Vagina (tissue), 2 donors: ENCODE results near the gene RPAP2.

ENCODE experiments used
- POLR2A ChIP-seq, 2 donors: fragments of 450-650 bp; IDR thresholded peaks; one replicate each; pipeline ENCODE4 v1.6.1; 2017; ENCODE audit warnings: antibody characterized with exemption in 2 of 2, mild to moderate bottlenecking in 2 of 2, moderate library complexity in 2 of 2
- POLR2AphosphoS5 ChIP-seq, 2 donors: sonication (generic); formaldehyde crosslinking; IDR thresholded peaks; one replicate each; pipeline ENCODE4 v1.9.0; 2017; ENCODE audit warnings: antibody characterized with exemption in 2 of 2, mild to moderate bottlenecking in 2 of 2, low read depth in 1 of 2; ENCODE audit not compliant: insufficient read depth in 1 of 2
- TF ChIP-seq, protein P1 (sequence below), 3 experiments: fragments of 450-650 bp in 2 of 3; fragments of 200-600 bp in 1 of 3; sonication (generic) in 1 of 3; IDR thresholded peaks; one replicate each; pipeline ENCODE4 v1.5.1; 2017 to 2019; ENCODE audit warnings: antibody characterized with exemption in 3 of 3, mild to moderate bottlenecking in 2 of 3, moderate library complexity in 2 of 3

DNA sequence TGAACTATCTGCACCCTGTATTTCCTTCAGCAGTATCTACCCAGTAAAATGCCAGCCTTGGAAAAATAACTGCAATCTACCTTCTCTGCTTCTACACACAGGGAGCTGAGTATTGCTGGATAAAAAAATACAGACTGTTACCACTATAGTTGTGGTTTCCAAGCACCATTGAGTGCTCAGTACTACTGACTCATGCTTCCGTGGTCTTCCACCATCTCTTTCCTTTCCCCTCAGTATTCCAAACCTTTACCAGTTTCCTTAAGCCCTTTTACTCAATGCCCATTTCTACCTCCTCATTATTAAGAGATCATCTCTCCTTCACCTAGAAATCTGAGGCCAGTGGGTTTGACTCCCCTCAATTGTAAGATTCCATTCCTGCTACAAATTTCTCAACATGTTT is 23.9 kb upstream of the RPAP2 start:
- TF ChIP-seq, protein P1, sequence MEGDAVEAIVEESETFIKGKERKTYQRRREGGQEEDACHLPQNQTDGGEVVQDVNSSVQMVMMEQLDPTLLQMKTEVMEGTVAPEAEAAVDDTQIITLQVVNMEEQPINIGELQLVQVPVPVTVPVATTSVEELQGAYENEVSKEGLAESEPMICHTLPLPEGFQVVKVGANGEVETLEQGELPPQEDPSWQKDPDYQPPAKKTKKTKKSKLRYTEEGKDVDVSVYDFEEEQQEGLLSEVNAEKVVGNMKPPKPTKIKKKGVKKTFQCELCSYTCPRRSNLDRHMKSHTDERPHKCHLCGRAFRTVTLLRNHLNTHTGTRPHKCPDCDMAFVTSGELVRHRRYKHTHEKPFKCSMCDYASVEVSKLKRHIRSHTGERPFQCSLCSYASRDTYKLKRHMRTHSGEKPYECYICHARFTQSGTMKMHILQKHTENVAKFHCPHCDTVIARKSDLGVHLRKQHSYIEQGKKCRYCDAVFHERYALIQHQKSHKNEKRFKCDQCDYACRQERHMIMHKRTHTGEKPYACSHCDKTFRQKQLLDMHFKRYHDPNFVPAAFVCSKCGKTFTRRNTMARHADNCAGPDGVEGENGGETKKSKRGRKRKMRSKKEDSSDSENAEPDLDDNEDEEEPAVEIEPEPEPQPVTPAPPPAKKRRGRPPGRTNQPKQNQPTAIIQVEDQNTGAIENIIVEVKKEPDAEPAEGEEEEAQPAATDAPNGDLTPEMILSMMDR (IDR thresholded peaks at IDR 0.05): no peak
- TF ChIP-seq POLR2A (IDR thresholded peaks at IDR 0.05) (no peak), POLR2AphosphoS5 (IDR thresholded peaks at IDR 0.05; ENCODE audit: insufficient read depth in 1 of 2, low read depth in 1 of 2) (no peak)
